HFFc6 (cell line): ENCODE data around the gene CDH13. TPM values are rescaled to one million over a fixed set of nuclear protein-coding genes. Genes with fewer than 3 reads are reported as not detected.

Source experiments
- DNase-seq: peaks from one replicate; pipeline ENCODE4 v3.0.0-alpha.2; 2018
- H3K27ac Mint-ChIP-seq: 2 replicates; pipeline ENCODE4 v1.8.0; 2020; ENCODE audit warnings: mild to moderate bottlenecking, mixed read lengths
- H3K27me3 Mint-ChIP-seq: 2 replicates; pipeline ENCODE4 v1.8.0; 2021; ENCODE audit warnings: mild to moderate bottlenecking, moderate library complexity, mixed read lengths; ENCODE audit not compliant: insufficient read depth
- H3K36me3 Mint-ChIP-seq: 2 replicates; pipeline ENCODE4 v1.8.0; 2021; ENCODE audit warnings: low read depth, mixed read lengths
- H3K4me1 Mint-ChIP-seq: 2 replicates; pipeline ENCODE4 v1.8.0; 2020; ENCODE audit warnings: low read depth, mixed read lengths
- H3K4me3 Mint-ChIP-seq: 2 replicates; pipeline ENCODE4 v1.8.0; 2020; ENCODE audit warnings: mild to moderate bottlenecking, moderate library complexity, mixed read lengths
- H3K9me3 Mint-ChIP-seq: 2 replicates; pipeline ENCODE4 v1.8.0; 2020; ENCODE audit warnings: mild to moderate bottlenecking, mixed read lengths
- CTCF ChIP-seq: fragments of 200-600 bp; sonication (generic); IDR thresholded peaks from 2 replicates; pipeline ENCODE4 v1.5.0; 2021; ENCODE audit warnings: antibody characterized with exemption, mild to moderate bottlenecking
- total RNA-seq, 6 experiments: library from RNA; stranded (reverse); fragmentation: NEBNext Ultra II Directional; extraction: Animal tissue kit (Norgen Biotek cat#: 25700); gene quantifications; 2 replicates in 1 of 6; 3 replicates in 5 of 6; pipeline ENCODE4 v1.2.3, GENCODE V29; 2021

The CDH13 gene
- total RNA-seq, 6 experiments from 2014 or later: 3.6 to 14.7 (median 4.7) TPM

GRCh38 chr16:83490073-83490472 lies 863.3 kb downstream of the CDH13 start:
- TF ChIP-seq CTCF: no peak
- H3K36me3 Mint-ChIP-seq: peaks cover 15% of the 10 kb centered on the region; the same call in 1 of the 2 replicates
- H3K4me1 Mint-ChIP-seq: no peaks in the 10 kb centered on the region
- H3K27me3 Mint-ChIP-seq: peaks cover 3% of the 10 kb centered on the region; the same call in 1 of the 2 replicates
- no peak overlapping the region for H3K4me3 Mint-ChIP-seq
- peaks cover 56% of the 10 kb centered on the region for H3K9me3 Mint-ChIP-seq
- no peak for DNase-seq
- no peak overlapping the region for H3K27ac Mint-ChIP-seq

- DNase-seq: no peak
- Mint-ChIP-seq H3K27me3 (no peaks in the 10 kb centered on the region), H3K9me3 (peaks cover 31% of the 10 kb centered on the region), H3K4me3 (no peak overlapping the region), H3K36me3 (peaks cover 6% of the 10 kb centered on the region; the same call in 1 of the 2 replicates), H3K4me1 (no peaks in the 10 kb centered on the region), H3K27ac (no peak overlapping the region)
- TF ChIP-seq CTCF: no peak
These were observed 867.7 kb downstream of the CDH13 start for GRCh38 chr16:83494459-83494858.

GRCh38 chr16:83501481-83501880 lies 874.7 kb downstream of the CDH13 start:
- Mint-ChIP-seq H3K4me3 (no peak overlapping the region), H3K9me3 (peaks cover 41% of the 10 kb centered on the region), H3K4me1 (no peaks in the 10 kb centered on the region), H3K27me3 (no peaks in the 10 kb centered on the region; the same call in 1 of the 2 replicates), H3K27ac (no peak overlapping the region), H3K36me3 (no peaks in the 10 kb centered on the region)
- no peak for TF ChIP-seq CTCF
- no peak for DNase-seq

- Mint-ChIP-seq H3K27ac (no peak overlapping the region), H3K9me3 (peaks cover 44% of the 10 kb centered on the region), H3K27me3 (no peaks in the 10 kb centered on the region; the same call in 1 of the 2 replicates), H3K4me1 (no peaks in the 10 kb centered on the region; the same call in 1 of the 2 replicates), H3K4me3 (no peak overlapping the region), H3K36me3 (no peaks in the 10 kb centered on the region)
- TF ChIP-seq CTCF: no peak
- no peak for DNase-seq
These were observed 881.5 kb downstream of the CDH13 start for GRCh38 chr16:83508295-83508694.

- H3K4me1 Mint-ChIP-seq: no peaks in the 10 kb centered on the region; the same call in 1 of the 2 replicates
- TF ChIP-seq CTCF: no peak
- no peak overlapping the region for H3K27ac Mint-ChIP-seq
- no peak overlapping the region for H3K4me3 Mint-ChIP-seq
- peaks cover 51% of the 10 kb centered on the region for H3K9me3 Mint-ChIP-seq
- H3K36me3 Mint-ChIP-seq: no peaks in the 10 kb centered on the region
- no peaks in the 10 kb centered on the region; the same call in 1 of the 2 replicates for H3K27me3 Mint-ChIP-seq
- no peak for DNase-seq
These were observed 882.5 kb downstream of the CDH13 start for GRCh38 chr16:83509316-83509715.

GRCh38 chr16:83510906-83511305 lies 884.1 kb downstream of the CDH13 start:
- Mint-ChIP-seq H3K27me3 (no peaks in the 10 kb centered on the region; the same call in 1 of the 2 replicates), H3K27ac (no peak overlapping the region), H3K9me3 (peaks cover 45% of the 10 kb centered on the region), H3K4me3 (no peak overlapping the region), H3K4me1 (no peaks in the 10 kb centered on the region; the same call in 1 of the 2 replicates), H3K36me3 (no peaks in the 10 kb centered on the region)
- TF ChIP-seq CTCF: no peak
- no peak for DNase-seq
